ENCODE measurements around the gene SLFN5. TPM values are rescaled to one million over a fixed set of nuclear protein-coding genes. Genes with fewer than 3 reads are reported as not detected.
"Not testable (repeated sequence)": the region's sequence is repeated elsewhere in the genome, so short reads cannot be mapped to it uniquely, and the experiment has no call there.

Gene SLFN5
- 10 to 100 TPM; 42.4 to 51.7 TPM for total RNA-seq
- polyA plus RNA-seq: 10 to 100 TPM in 1 of 2 donors, 1 to 10 TPM in 1; 8.5 to 19.2 TPM
- long read RNA-seq, donor 1, partial matches to known transcripts: 8 of 11 reads
- long read RNA-seq, donor 1, other reads (novel, unspliced or antisense): 0 of 11 reads
- long read RNA-seq, donor 2, partial matches to known transcripts: 0 of 1 reads
- long read RNA-seq, donor 2, other reads (novel, unspliced or antisense): 0 of 1 reads
- long read RNA-seq, donor 3, full-length matches to known transcripts: 2 of 2 reads
- long read RNA-seq, donor 3, partial matches to known transcripts: 0 of 2 reads
- long read RNA-seq, donor 3, other reads (novel, unspliced or antisense): 0 of 2 reads
- long read RNA-seq, donor 4, full-length matches to known transcripts: 2 of 2 reads
- long read RNA-seq, donor 4, partial matches to known transcripts: 0 of 2 reads
- long read RNA-seq, donor 4, other reads (novel, unspliced or antisense): 0 of 2 reads
- long read RNA-seq, donor 5, full-length matches to known transcripts: 12 of 18 reads
- long read RNA-seq, donor 5, partial matches to known transcripts: 6 of 18 reads
- long read RNA-seq, donor 5, other reads (novel, unspliced or antisense): 0 of 18 reads

GRCh38 chr17:35242805-35243560 lies at the start of gene SLFN5:
SLFN5 (plus strand) TSS chr17:35243072; CDS start chr17:35258691, 15,619 bp downstream.
- H3K9me3 ChIP-seq (ENCODE audit: control insufficient read depth in 4 of 4, insufficient read depth in 3 of 4, low read length in 3 of 4): no peaks in the 10 kb centered on the region
- WGBS, 2 donors: 0% methylated on average over 44 of the region's 44 CpGs
- H3K4me1 ChIP-seq (ENCODE audit: control insufficient read depth in 5 of 5, insufficient read depth in 5 of 5, low read length in 5 of 5): peaks cover 0 to 29% (median 6%) of the 10 kb centered on the region in 5 donors
- peaks cover 0 to 7% (median 2%) of the 10 kb centered on the region in 4 donors for H3K36me3 ChIP-seq (ENCODE audit: control insufficient read depth in 4 of 4, insufficient read depth in 4 of 4, low read length in 4 of 4)
- no peaks in the 10 kb centered on the region for H3K27me3 ChIP-seq (ENCODE audit: control insufficient read depth in 3 of 3, insufficient read depth in 3 of 3, low read length in 2 of 3)
- ATAC-seq (ENCODE audit: insufficient read depth, low FRiP score) (peak; percentile 90), DNase-seq (peak; percentile 93 to 96 (median 95))
- peak within 1 kb of the TSS; percentile 94 to 98 for H3K27ac ChIP-seq (ENCODE audit: low read depth in 1 of 2, low read length in 1 of 2)
- no peak for TF ChIP-seq CTCF (IDR thresholded peaks at IDR 0.05; ENCODE audit: control extremely low read depth, extremely low read depth)
- peak within 1 kb of the TSS; percentile 75 to 93 for H3K9ac ChIP-seq (ENCODE audit: insufficient read depth in 1 of 2, low read length in 2 of 2)
- peak within 1 kb of the TSS; percentile 72 for H3K4me3 ChIP-seq

GRCh38 chr17:35194001-35194400 lies 48.9 kb upstream of the SLFN5 start, which contains the start of gene SLC35G3:
SLC35G3 (minus strand) TSS chr17:35194393; CDS start chr17:35194307, 86 bp downstream.
- H3K9me3 ChIP-seq (ENCODE audit: control insufficient read depth in 4 of 4, insufficient read depth in 3 of 4, low read length in 3 of 4); H3K36me3 ChIP-seq (ENCODE audit: control insufficient read depth in 4 of 4, insufficient read depth in 4 of 4, low read length in 4 of 4); H3K9ac ChIP-seq (ENCODE audit: insufficient read depth in 1 of 2, low read length in 2 of 2); H3K4me3 ChIP-seq; H3K4me1 ChIP-seq (ENCODE audit: control insufficient read depth in 5 of 5, insufficient read depth in 5 of 5, low read length in 5 of 5); H3K27ac ChIP-seq (ENCODE audit: low read depth in 1 of 2, low read length in 1 of 2); ATAC-seq (ENCODE audit: insufficient read depth, low FRiP score); DNase-seq; H3K27me3 ChIP-seq (ENCODE audit: control insufficient read depth in 3 of 3, insufficient read depth in 3 of 3, low read length in 2 of 3): not testable (repeated sequence)
- WGBS, 2 donors: 94 to 97% methylated on average over 12 of the region's 12 CpGs

- not testable (repeated sequence) for H3K27me3 ChIP-seq (ENCODE audit: control insufficient read depth in 3 of 3, insufficient read depth in 3 of 3, low read length in 2 of 3); H3K9ac ChIP-seq (ENCODE audit: insufficient read depth in 1 of 2, low read length in 2 of 2); H3K4me1 ChIP-seq (ENCODE audit: control insufficient read depth in 5 of 5, insufficient read depth in 5 of 5, low read length in 5 of 5); DNase-seq; H3K36me3 ChIP-seq (ENCODE audit: control insufficient read depth in 4 of 4, insufficient read depth in 4 of 4, low read length in 4 of 4); H3K27ac ChIP-seq (ENCODE audit: low read depth in 1 of 2, low read length in 1 of 2); H3K9me3 ChIP-seq (ENCODE audit: control insufficient read depth in 4 of 4, insufficient read depth in 3 of 4, low read length in 3 of 4); H3K4me3 ChIP-seq; ATAC-seq (ENCODE audit: insufficient read depth, low FRiP score)
- 94 to 97% methylated on average over 30 to 31 of the region's 31 CpGs for WGBS, 2 donors
Observed at GRCh38 chr17:35195062-35195461, 47.8 kb upstream of the SLFN5 start.

- not testable (repeated sequence) for ATAC-seq (ENCODE audit: insufficient read depth, low FRiP score)
Observed at GRCh38 chr17:35202582-35202981, 40.3 kb upstream of the SLFN5 start.

More at GRCh38 chr17:35202582-35202981, 40.3 kb upstream of the SLFN5 start:
- not testable (repeated sequence) for H3K27me3 ChIP-seq (ENCODE audit: control insufficient read depth in 3 of 3, insufficient read depth in 3 of 3, low read length in 2 of 3); H3K9ac ChIP-seq (ENCODE audit: insufficient read depth in 1 of 2, low read length in 2 of 2); DNase-seq; H3K4me3 ChIP-seq; H3K9me3 ChIP-seq (ENCODE audit: control insufficient read depth in 4 of 4, insufficient read depth in 3 of 4, low read length in 3 of 4); H3K4me1 ChIP-seq (ENCODE audit: control insufficient read depth in 5 of 5, insufficient read depth in 5 of 5, low read length in 5 of 5); H3K27ac ChIP-seq (ENCODE audit: low read depth in 1 of 2, low read length in 1 of 2); H3K36me3 ChIP-seq (ENCODE audit: control insufficient read depth in 4 of 4, insufficient read depth in 4 of 4, low read length in 4 of 4)
- 73 to 82% methylated on average over 1 to 2 of the region's 2 CpGs for WGBS, 2 donors

All from lung (tissue), 16 donors.